ENCODE results near the gene SLC5A6. TPM values are rescaled to one million over a fixed set of nuclear protein-coding genes. Genes with fewer than 3 reads are reported as not detected.

SLC5A6 gene
- total and polyA plus RNA-seq, 2 of the 8 experiments (the other 6 are each of a cell fraction or from before 2014, with no cell fraction given), result 118 to 183 TPM

GRCh38 chr2:27247893-27248292 is 35.8 kb upstream of the SLC5A6 start:
- FAIRE-seq (no peak), DNase-seq (ENCODE audit: low read depth in 1 of 2, low spot score in 2 of 2) (no peak)
- no peak overlapping the region for H3K9ac ChIP-seq (replicated peaks in 1 of 4; ENCODE audit: extremely low read depth in 1 of 4, low read depth in 3 of 4, low read length in 3 of 4)
- no peaks in the 10 kb centered on the region; the same call in 1 of the 2 replicates for H3K23me2 ChIP-seq (ENCODE audit: low read depth, low read length)
- no peak overlapping the region for H3K56ac ChIP-seq (replicated peaks; ENCODE audit: insufficient read length, low read depth, low read length)
- no peak overlapping the region for H2BK5ac ChIP-seq (ENCODE audit: low read depth, low read length)
- H3K36me3 ChIP-seq (ENCODE audit: control insufficient read depth in 2 of 4, insufficient read depth in 4 of 4, low read length in 3 of 4), result peaks cover 9 to 18% (median 17%) of the 10 kb centered on the region in 4 experiments
- H2BK12ac ChIP-seq (ENCODE audit: low read depth, low read length), result no peak overlapping the region
- no peak overlapping the region for H3K27ac ChIP-seq (ENCODE audit: low read depth, low read length)
- H2BK15ac ChIP-seq (ENCODE audit: low read length), result no peak overlapping the region
- ChIA-PET CTCF (ENCODE audit: partially characterized antibody) (interaction anchor here (0.8 to 8.3 kb wide), 12 partner anchors 8 to 90 kb away, joined by 3 to 180 read pairs (median 6); partner anchors contain the start of genes DNAJC5G, TRIM54 and UCN), POLR2A (ENCODE audit: partially characterized antibody) (interaction anchor here (0.6 to 32.6 kb wide), 22 partner anchors 10 to 198 kb away, joined by 3 to 835 read pairs (median 9); partner anchors contain the start of genes ABHD1, ATRAID, CAD and DNAJC5G)
- no peaks in the 10 kb centered on the region for H3K79me1 ChIP-seq (ENCODE audit: low read depth, low read length)
- no peak overlapping the region for H2AK5ac ChIP-seq (ENCODE audit: low read depth, low read length)
- H2BK20ac ChIP-seq (ENCODE audit: low read length), result no peak overlapping the region
- H3K27me3 ChIP-seq (replicated peaks in 1 of 4; ENCODE audit: control insufficient read depth in 3 of 4, extremely low read depth in 1 of 4, insufficient read depth in 3 of 4, low read length in 3 of 4), result peaks cover 0 to 6% (median 2%) of the 10 kb centered on the region in 4 experiments; a peak in 5 of 7 replicates
- H3K4me2 ChIP-seq (ENCODE audit: insufficient read depth in 1 of 2, low read depth in 2 of 2, low read length in 2 of 2), result no peak overlapping the region
- no peak overlapping the region for H3K23ac ChIP-seq (ENCODE audit: insufficient read length)
- TF ChIP-seq SIX5 (IDR thresholded peaks at IDR 0.05; ENCODE audit: low read depth, low read length) (no peak), POLR2AphosphoS5 (IDR thresholded peaks at IDR 0.05; ENCODE audit: low read depth, low read length) (peak; percentile 49; the same call in 1 of the 2 replicates), POLR2A (IDR thresholded peaks at IDR 0.05; ENCODE audit: control extremely low read depth in 1 of 2, low read depth in 2 of 2, low read length in 2 of 2) (peak; percentile 50 to 66)
- H4K20me1 ChIP-seq (replicated peaks in 1 of 2; ENCODE audit: control insufficient read depth in 1 of 2, insufficient read depth in 2 of 2, low read length in 2 of 2), result peaks cover 0 to 2% of the 10 kb centered on the region in 2 experiments
- 75% methylated on average over 4 of the region's 4 CpGs; no CpG with 5 or more reads in 1 of the 2 experiments for WGBS, 2 experiments (ENCODE audit: extremely low coverage in 1 of 2, insufficient coverage in 1 of 2, insufficient read length in 1 of 2, insufficient replicate concordance in 2 of 2, low coverage in 1 of 2, low lambda C conversion rate in 2 of 2, missing lambda C conversion rate in 1 of 2)
- no peak overlapping the region for H3K4me3 ChIP-seq (ENCODE audit: extremely low read depth in 1 of 4, insufficient read depth in 2 of 4, low read depth in 3 of 4, low read length in 4 of 4)
- H2AFZ ChIP-seq (ENCODE audit: low read length), result no peak overlapping the region
- no peak overlapping the region for H4K8ac ChIP-seq (ENCODE audit: extremely low read depth, insufficient read depth, low read length)
- peaks cover 2 to 11% (median 6%) of the 10 kb centered on the region in 4 experiments for H3K4me1 ChIP-seq (replicated peaks in 1 of 4; ENCODE audit: control insufficient read depth in 3 of 4, insufficient read depth in 4 of 4, low read length in 3 of 4)
- H3K14ac ChIP-seq (ENCODE audit: insufficient read length), result no peak overlapping the region
- no peak overlapping the region for H2BK120ac ChIP-seq (replicated peaks; ENCODE audit: low read depth, low read length)
- H4K91ac ChIP-seq (replicated peaks; ENCODE audit: insufficient read length, low read length), result no peak overlapping the region
- H3K18ac ChIP-seq (ENCODE audit: extremely low read depth, low read length), result no peak overlapping the region
- H3K4ac ChIP-seq (replicated peaks; ENCODE audit: insufficient read length, low read depth, low read length), result no peak overlapping the region
- no peak overlapping the region for H4K5ac ChIP-seq (ENCODE audit: insufficient read length, low read depth, low read length)
- H3K79me2 ChIP-seq (ENCODE audit: control insufficient read depth in 1 of 2, insufficient read depth in 2 of 2, low read length in 2 of 2), result no peaks in the 10 kb centered on the region
- no peaks in the 10 kb centered on the region for H3K9me3 ChIP-seq (ENCODE audit: insufficient read depth in 2 of 2, low read depth in 1 of 2, low read length in 1 of 2)
